CD4-positive, alpha-beta memory T cell (primary cell): ENCODE measurements around the gene SYNRG. TPM values are rescaled to one million over a fixed set of nuclear protein-coding genes. Genes with fewer than 3 reads are reported as not detected.

Experiments
- CTCF ChIA-PET: fragments of 350-600 bp; sonication (Branson Sonifier 250); formaldehyde crosslinking; loops from one replicate; lab custom pipeline; 2021; ENCODE audit warnings: inconsistent platforms; ENCODE audit not compliant: partially characterized antibody; lab: Charles Lee
- POLR2A ChIA-PET: fragments of 350-600 bp; sonication (Branson Sonifier 250); formaldehyde crosslinking; loops from one replicate; lab custom pipeline; 2021; ENCODE audit not compliant: partially characterized antibody; lab: Charles Lee
- DNase-seq, 5 donors: peaks; one replicate each; pipeline versions ENCODE4 v3.0.0 to v3.0.0-alpha.2; 2020 to 2022; ENCODE audit warnings: mixed read lengths in 1 of 5
- H3K27ac ChIP-seq: one replicate; pipeline ENCODE4 v1.7.0; 2013; ENCODE audit warnings: low read depth, low read length
- H3K27me3 ChIP-seq: 2 replicates; pipeline ENCODE4 v1.7.0; 2013; ENCODE audit warnings: mild to moderate bottlenecking, low read length, moderate library complexity; ENCODE audit not compliant: insufficient read depth
- H3K36me3 ChIP-seq: 2 replicates; pipeline ENCODE4 v1.7.0; 2013; ENCODE audit warnings: mild to moderate bottlenecking, low read length, moderate library complexity; ENCODE audit not compliant: insufficient read depth
- H3K4me1 ChIP-seq: 2 replicates; pipeline ENCODE4 v1.7.0; 2013; ENCODE audit warnings: mild to moderate bottlenecking, low read length, moderate library complexity; ENCODE audit not compliant: insufficient read depth
- H3K4me3 ChIP-seq, 2 donors: one replicate each; pipeline ENCODE4 v1.7.0; 2013; ENCODE audit warnings: low read length in 2 of 2, mild to moderate bottlenecking in 1 of 2
- H3K9me3 ChIP-seq, 2 donors: one replicate each; pipeline ENCODE4 v1.7.0; 2013; ENCODE audit warnings: low read length in 2 of 2, control low read depth in 1 of 2; ENCODE audit not compliant: control insufficient read depth in 1 of 2
- H3K27ac Mint-ChIP-seq, 7 donors: one replicate each; pipeline ENCODE4 v1.8.0; 2020 to 2021; ENCODE audit warnings: mixed read lengths in 7 of 7, mild to moderate bottlenecking in 6 of 7, inconsistent platforms in 3 of 7, moderate library complexity in 3 of 7
- H3K27me3 Mint-ChIP-seq, 2 donors: one replicate each; pipeline ENCODE4 v1.8.0; 2020 to 2021; ENCODE audit warnings: mixed read lengths in 2 of 2
- H3K36me3 Mint-ChIP-seq, 2 donors: one replicate each; pipeline ENCODE4 v1.8.0; 2020 to 2021; ENCODE audit warnings: mixed read lengths in 2 of 2, inconsistent platforms in 1 of 2, mild to moderate bottlenecking in 1 of 2
- H3K4me1 Mint-ChIP-seq, 4 donors: one replicate each; pipeline ENCODE4 v1.8.0; 2020 to 2021; ENCODE audit warnings: mixed read lengths in 4 of 4, mild to moderate bottlenecking in 1 of 4
- H3K4me3 Mint-ChIP-seq, 8 donors: one replicate each; pipeline ENCODE4 v1.8.0; 2020 to 2021; ENCODE audit warnings: mixed read lengths in 8 of 8, mild to moderate bottlenecking in 7 of 8, moderate library complexity in 6 of 8, inconsistent platforms in 3 of 8
- H3K9me3 Mint-ChIP-seq, 8 donors: one replicate each; pipeline ENCODE4 v1.8.0; 2020 to 2021; ENCODE audit warnings: mixed read lengths in 8 of 8, mild to moderate bottlenecking in 5 of 8, inconsistent platforms in 3 of 8, moderate library complexity in 1 of 8
- intact Hi-C: fragments of 100-400 bp; cut with micrococcal nuclease; formaldehyde crosslinking; loops from one replicate; pipeline ENCODE4 v1.15.1; 2023
- polyA plus RNA-seq, 2 donors: library from polyadenylated mRNA; unstranded; fragments of 300-500 nt; fragmentation: Illumina TruSeq; gene quantifications; one replicate each; pipeline ENCODE4 v1.2.3, GENCODE V29; 2021
- total RNA-seq, 2 experiments: library from RNA; stranded (reverse); gene quantifications; one replicate each; pipeline ENCODE4 v1.2.3, GENCODE V29; 2021

SYNRG gene
- total and polyA plus RNA-seq, 4 experiments from 2014 or later, result 34.2 to 148 (median 116) TPM

- POLR2A ChIA-PET, result interaction anchor here (0.6 to 0.8 kb wide), 2 partner anchors 46 to 121 kb away, joined by 3 to 4 read pairs; partner anchors contain the start of gene SYNRG
- H3K4me3 Mint-ChIP-seq, result peak overlapping the region; percentile 91 to 98 (median 94)
- intact Hi-C loops, result loop anchor here (2.0 kb wide), 1 partner anchor 121 kb away; the partner anchor contains the start of gene SYNRG
- CTCF ChIA-PET, result interaction anchor here (1.1 kb wide), 1 partner anchor 116 kb away, joined by 5 read pairs; no protein-coding TSS in a partner anchor
- Histone ChIP-seq H3K4me3 (peak overlapping the region in 1 of 2 donors; percentile 84), H3K9me3 (no peaks in the 10 kb centered on the region), H3K4me1 (peaks cover 26% of the 10 kb centered on the region), H3K27ac (no peak overlapping the region), H3K36me3 (no peaks in the 10 kb centered on the region), H3K27me3 (no peaks in the 10 kb centered on the region)
- peaks cover 20 to 31% (median 24%) of the 10 kb centered on the region in 4 donors for H3K4me1 Mint-ChIP-seq
- peaks cover 0 to 6% of the 10 kb centered on the region in 2 donors for H3K36me3 Mint-ChIP-seq
- H3K9me3 Mint-ChIP-seq, result no peaks in the 10 kb centered on the region
- H3K27ac Mint-ChIP-seq, result peak overlapping the region; percentile 53 to 93 (median 90)
- peak in 1 of 5 donors; percentile 18 for DNase-seq
- H3K27me3 Mint-ChIP-seq, result no peaks in the 10 kb centered on the region
These were observed 121.1 kb downstream of the SYNRG start for GRCh38 chr17:37488009-37488604.

GRCh38 chr17:37485938-37486570 is 123.2 kb downstream of the SYNRG start:
- POLR2A ChIA-PET, result no interaction called here
- Mint-ChIP-seq H3K27me3 (no peaks in the 10 kb centered on the region), H3K36me3 (peaks cover 0 to 6% of the 10 kb centered on the region in 2 donors), H3K9me3 (no peaks in the 10 kb centered on the region), H3K4me1 (peaks cover 14 to 24% (median 19%) of the 10 kb centered on the region in 4 donors), H3K4me3 (no peak overlapping the region), H3K27ac (peak overlapping the region in 1 of 7 donors; percentile 69)
- Histone ChIP-seq H3K9me3 (no peaks in the 10 kb centered on the region), H3K27me3 (no peaks in the 10 kb centered on the region), H3K4me1 (peaks cover 19% of the 10 kb centered on the region), H3K27ac (no peak overlapping the region), H3K4me3 (no peak overlapping the region), H3K36me3 (no peaks in the 10 kb centered on the region)
- intact Hi-C loops, result no loop called here
- CTCF ChIA-PET, result interaction anchor here (1.1 kb wide), 1 partner anchor 17 kb away, joined by 3 read pairs; no protein-coding TSS in a partner anchor
- DNase-seq, result no peak

GRCh38 chr17:37483311-37484039 is 125.7 kb downstream of the SYNRG start:
- Mint-ChIP-seq H3K36me3 (peaks cover 7 to 12% of the 10 kb centered on the region in 2 donors), H3K4me1 (peaks cover 6 to 7% (median 7%) of the 10 kb centered on the region in 4 donors), H3K4me3 (no peak overlapping the region), H3K9me3 (no peaks in the 10 kb centered on the region), H3K27me3 (no peaks in the 10 kb centered on the region), H3K27ac (peak overlapping the region in 1 of 7 donors; percentile 16)
- CTCF ChIA-PET, result no interaction called here
- POLR2A ChIA-PET, result no interaction called here
- Histone ChIP-seq H3K4me1 (peaks cover 8% of the 10 kb centered on the region), H3K27me3 (no peaks in the 10 kb centered on the region), H3K36me3 (peaks cover 5% of the 10 kb centered on the region), H3K27ac (no peak overlapping the region), H3K4me3 (no peak overlapping the region), H3K9me3 (no peaks in the 10 kb centered on the region)
- no peak for DNase-seq
- intact Hi-C loops, result no loop called here

DNA sequence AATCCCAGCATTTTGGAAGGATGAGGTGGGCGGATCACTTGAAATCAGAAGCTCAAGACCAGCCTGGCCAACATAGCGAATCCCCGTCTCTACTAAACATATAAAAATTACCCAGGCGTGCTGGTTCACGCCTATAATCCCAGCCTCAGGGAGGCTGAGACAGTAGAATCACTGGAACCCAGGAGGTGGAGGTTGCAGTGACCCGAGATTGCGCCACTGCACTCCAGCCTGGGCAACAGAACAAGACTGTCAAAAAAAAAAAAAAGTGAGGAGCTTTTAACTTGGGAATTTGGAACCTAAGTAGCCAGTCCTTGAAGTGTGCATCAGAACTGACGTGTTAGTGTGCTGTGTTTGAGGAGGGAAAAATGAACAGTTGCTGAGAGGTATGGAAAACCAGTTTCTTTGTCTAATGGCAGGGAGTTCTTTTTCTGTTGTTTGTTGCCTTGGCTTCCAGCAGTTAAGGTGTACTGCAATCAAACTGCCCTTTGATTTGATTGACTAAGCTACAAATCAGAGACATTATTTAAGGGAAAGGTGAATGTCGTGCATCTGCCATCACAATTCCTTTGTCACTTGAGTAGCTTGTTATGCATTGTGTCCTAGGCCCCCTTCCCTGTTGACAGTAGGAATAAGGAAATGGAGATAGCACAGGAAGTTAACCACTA is 128.1 kb downstream of the SYNRG start:
- H3K4me1 Mint-ChIP-seq, result no peaks in the 10 kb centered on the region
- Histone ChIP-seq H3K27ac (no peak overlapping the region), H3K9me3 (no peaks in the 10 kb centered on the region), H3K4me1 (no peaks in the 10 kb centered on the region), H3K27me3 (no peaks in the 10 kb centered on the region), H3K36me3 (peaks cover 24% of the 10 kb centered on the region), H3K4me3 (no peak overlapping the region)
- peaks cover 18 to 27% of the 10 kb centered on the region in 2 donors for H3K36me3 Mint-ChIP-seq
- no peak for DNase-seq
- no peak overlapping the region for H3K4me3 Mint-ChIP-seq
- ChIA-PET CTCF (no interaction called here), POLR2A (no interaction called here)
- no peaks in the 10 kb centered on the region for H3K27me3 Mint-ChIP-seq
- H3K9me3 Mint-ChIP-seq, result no peaks in the 10 kb centered on the region
- intact Hi-C loops, result no loop called here
- peak overlapping the region in 1 of 7 donors; percentile 31 for H3K27ac Mint-ChIP-seq

- Histone ChIP-seq H3K27ac (no peak overlapping the region), H3K36me3 (peaks cover 28% of the 10 kb centered on the region), H3K27me3 (no peaks in the 10 kb centered on the region), H3K9me3 (no peaks in the 10 kb centered on the region), H3K4me3 (no peak overlapping the region), H3K4me1 (no peaks in the 10 kb centered on the region)
- no peaks in the 10 kb centered on the region for H3K4me1 Mint-ChIP-seq
- no peak overlapping the region for H3K4me3 Mint-ChIP-seq
- no peaks in the 10 kb centered on the region for H3K27me3 Mint-ChIP-seq
- ChIA-PET POLR2A (no interaction called here), CTCF (no interaction called here)
- DNase-seq, result no peak
- H3K27ac Mint-ChIP-seq, result peak overlapping the region in 1 of 7 donors; percentile 43
- intact Hi-C loops, result no loop called here
- H3K9me3 Mint-ChIP-seq, result no peaks in the 10 kb centered on the region
- H3K36me3 Mint-ChIP-seq, result peaks cover 24 to 34% of the 10 kb centered on the region in 2 donors
These were observed 128.8 kb downstream of the SYNRG start for GRCh38 chr17:37480427-37480826.

DNA sequence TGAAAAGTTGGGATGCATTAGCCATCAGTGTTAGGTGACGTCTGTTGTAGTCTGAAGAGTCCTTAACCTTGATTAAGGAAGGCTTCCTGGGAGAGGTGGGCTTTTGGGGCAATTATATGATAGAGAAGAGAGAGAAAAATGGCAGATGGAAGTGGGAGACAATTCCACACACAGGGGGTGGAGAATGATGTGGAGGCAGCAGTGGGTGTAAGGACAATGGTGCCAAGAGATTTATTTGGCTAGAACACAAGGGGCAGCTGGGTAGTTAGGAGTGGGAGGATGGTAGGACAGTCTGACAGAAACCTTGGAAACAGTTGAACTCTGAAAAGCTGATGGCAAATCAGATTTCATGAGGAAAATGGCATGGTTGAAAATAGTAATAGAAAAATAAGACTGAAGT is 130.2 kb downstream of the SYNRG start:
- H3K36me3 Mint-ChIP-seq, result peaks cover 28 to 42% of the 10 kb centered on the region in 2 donors

More for the DNA sequence above, 130.2 kb downstream of the SYNRG start:
- CTCF ChIA-PET, result no interaction called here
- Histone ChIP-seq H3K27ac (no peak overlapping the region), H3K36me3 (peaks cover 35% of the 10 kb centered on the region), H3K9me3 (no peaks in the 10 kb centered on the region), H3K4me3 (no peak overlapping the region), H3K4me1 (no peaks in the 10 kb centered on the region), H3K27me3 (no peaks in the 10 kb centered on the region)
- intact Hi-C loops, result no loop called here
- Mint-ChIP-seq H3K4me3 (no peak overlapping the region), H3K27me3 (no peaks in the 10 kb centered on the region), H3K27ac (peak overlapping the region in 1 of 7 donors; percentile 46), H3K9me3 (no peaks in the 10 kb centered on the region), H3K4me1 (no peaks in the 10 kb centered on the region)
- POLR2A ChIA-PET, result no interaction called here
- DNase-seq, result no peak
